Central memory CD8-positive, alpha-beta T cell (primary cell): ENCODE data around the gene ARID1B.

ENCODE experiments used
- ATAC-seq: fragments of 150-1000 bp; cut with Tn5 transposase; replicated peaks from 2 replicates; pipeline ENCODE4 v1.10.0; 2022; ENCODE audit warnings: mild to moderate bottlenecking, moderate FRiP score, moderate number of reproducible peaks; ENCODE audit not compliant: poor library complexity, severe bottlenecking; ENCODE audit errors: extremely low read depth
- DNase-seq, 2 donors: peaks; one replicate each; pipeline ENCODE4 v3.0.0; 2021; ENCODE audit warnings: low spot score in 2 of 2
- H3K27ac Mint-ChIP-seq: one replicate; pipeline ENCODE4 v1.8.0; 2022; ENCODE audit warnings: low read depth, mild to moderate bottlenecking, moderate library complexity, mixed read lengths
- H3K27me3 Mint-ChIP-seq: one replicate; pipeline ENCODE4 v1.8.0; 2022; ENCODE audit warnings: mixed read lengths
- H3K36me3 Mint-ChIP-seq: one replicate; pipeline ENCODE4 v1.8.0; 2022; ENCODE audit warnings: mild to moderate bottlenecking, moderate library complexity, mixed read lengths; ENCODE audit not compliant: insufficient read depth
- H3K4me1 Mint-ChIP-seq: one replicate; pipeline ENCODE4 v1.8.0; 2022; ENCODE audit warnings: mixed read lengths
- H3K4me3 Mint-ChIP-seq: one replicate; pipeline ENCODE4 v1.8.0; 2022; ENCODE audit warnings: mild to moderate bottlenecking, moderate library complexity, mixed read lengths
- H3K9me3 Mint-ChIP-seq: one replicate; pipeline ENCODE4 v1.8.0; 2022; ENCODE audit warnings: mixed read lengths

ARID1B gene

GRCh38 chr6:156988276-156989158, 211.3 kb downstream of the ARID1B start:
- H3K27me3 Mint-ChIP-seq: no peaks in the 10 kb centered on the region
- no peak for ATAC-seq
- no peak for DNase-seq
- H3K27ac Mint-ChIP-seq: no peak overlapping the region
- H3K4me3 Mint-ChIP-seq: no peak overlapping the region
- peaks cover 50% of the 10 kb centered on the region for H3K4me1 Mint-ChIP-seq
- H3K9me3 Mint-ChIP-seq: no peaks in the 10 kb centered on the region
- peaks cover 1% of the 10 kb centered on the region for H3K36me3 Mint-ChIP-seq

DNA sequence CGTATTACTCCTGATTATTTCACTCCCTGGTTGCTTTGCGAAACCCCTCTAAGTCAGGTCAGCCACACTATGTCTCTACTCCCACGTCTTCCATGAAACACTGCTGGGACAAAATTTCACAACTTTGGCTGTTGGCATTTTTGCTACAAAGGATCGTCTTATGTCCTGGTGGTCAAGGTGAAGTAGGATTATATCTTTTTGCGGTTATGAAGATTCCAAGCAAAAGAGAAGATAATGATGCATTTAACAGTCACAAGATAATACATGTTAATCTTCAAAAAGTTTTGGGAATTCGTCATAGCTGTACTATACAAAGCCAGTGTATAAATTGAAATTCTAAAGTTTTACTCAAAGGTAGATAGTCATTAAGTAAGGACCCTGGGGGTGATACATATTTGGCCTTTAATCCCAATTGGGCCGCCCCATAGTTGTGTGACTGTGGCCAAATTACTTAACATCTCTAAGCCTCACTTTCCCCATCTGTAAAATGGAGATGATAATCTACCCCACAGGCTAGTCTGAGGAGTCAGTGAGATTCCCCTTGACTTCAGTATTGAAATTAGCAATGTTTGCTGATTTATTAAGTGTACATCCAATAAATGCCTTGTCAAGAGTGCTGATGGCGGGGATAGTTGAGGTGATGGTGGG, 212.1 kb downstream of the ARID1B start:
- no peaks in the 10 kb centered on the region for H3K9me3 Mint-ChIP-seq
- no peak for ATAC-seq
- H3K27me3 Mint-ChIP-seq: no peaks in the 10 kb centered on the region
- DNase-seq: no peak
- H3K36me3 Mint-ChIP-seq: peaks cover 1% of the 10 kb centered on the region
- no peak overlapping the region for H3K4me3 Mint-ChIP-seq
- peak overlapping the region; percentile 56 for H3K27ac Mint-ChIP-seq
- peaks cover 45% of the 10 kb centered on the region for H3K4me1 Mint-ChIP-seq

GRCh38 chr6:156992020-156992804, 215.0 kb downstream of the ARID1B start:
- Mint-ChIP-seq H3K27ac (no peak overlapping the region), H3K9me3 (no peaks in the 10 kb centered on the region), H3K27me3 (no peaks in the 10 kb centered on the region), H3K36me3 (peaks cover 1% of the 10 kb centered on the region), H3K4me1 (peaks cover 44% of the 10 kb centered on the region), H3K4me3 (no peak overlapping the region)
- ATAC-seq: no peak
- DNase-seq: no peak

GRCh38 chr6:156993713-156994112, 216.5 kb downstream of the ARID1B start:
- no peak overlapping the region for H3K27ac Mint-ChIP-seq
- no peaks in the 10 kb centered on the region for H3K9me3 Mint-ChIP-seq
- DNase-seq (no peak), ATAC-seq (no peak)
- peaks cover 2% of the 10 kb centered on the region for H3K36me3 Mint-ChIP-seq
- H3K4me3 Mint-ChIP-seq: no peak overlapping the region
- H3K4me1 Mint-ChIP-seq: peaks cover 42% of the 10 kb centered on the region
- no peaks in the 10 kb centered on the region for H3K27me3 Mint-ChIP-seq

DNA sequence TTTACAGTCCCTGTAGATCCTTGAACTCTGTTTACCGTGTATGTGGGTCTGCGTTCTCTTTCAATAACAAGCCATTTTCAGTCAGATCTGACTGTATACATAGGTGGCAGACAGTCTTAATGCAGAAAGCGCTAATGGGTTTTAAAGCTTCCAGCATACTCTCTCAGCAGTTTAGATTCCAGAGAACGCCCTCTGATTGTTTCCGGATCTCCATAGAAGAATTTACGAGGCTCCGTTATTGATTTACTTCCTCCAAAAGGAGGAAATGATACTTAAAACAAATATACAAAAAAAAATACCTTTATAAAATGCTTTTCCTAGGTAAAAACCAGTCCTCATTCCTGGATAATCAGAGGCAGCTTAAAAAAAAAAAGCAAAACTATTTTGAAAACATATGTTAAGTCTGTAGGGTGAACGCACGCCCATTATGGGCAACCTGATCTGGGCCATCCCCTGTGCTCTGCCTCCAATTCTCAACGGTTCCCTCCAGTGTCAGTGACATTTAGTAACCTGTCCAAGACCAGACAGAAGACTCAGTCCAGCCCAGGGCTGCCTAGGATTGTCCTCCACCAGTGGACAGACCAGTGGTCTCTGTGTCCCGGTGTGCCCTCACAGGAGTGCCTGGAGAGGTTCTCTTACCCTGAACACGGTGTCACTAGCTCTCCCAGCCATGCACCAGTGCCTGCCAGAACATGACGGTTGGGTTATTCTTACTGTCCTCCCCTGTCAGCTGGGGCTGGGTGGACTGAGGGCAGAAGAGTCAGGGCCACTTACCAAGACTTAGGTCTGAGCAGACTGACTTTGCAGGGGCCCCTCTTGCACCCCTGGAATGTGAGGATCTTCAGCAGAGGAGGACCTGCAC, 217.3 kb downstream of the ARID1B start:
- ATAC-seq: no peak
- Mint-ChIP-seq H3K9me3 (no peaks in the 10 kb centered on the region), H3K4me3 (no peak overlapping the region), H3K36me3 (peaks cover 2% of the 10 kb centered on the region), H3K27me3 (no peaks in the 10 kb centered on the region), H3K4me1 (peaks cover 41% of the 10 kb centered on the region), H3K27ac (no peak overlapping the region)
- DNase-seq: no peak

DNA sequence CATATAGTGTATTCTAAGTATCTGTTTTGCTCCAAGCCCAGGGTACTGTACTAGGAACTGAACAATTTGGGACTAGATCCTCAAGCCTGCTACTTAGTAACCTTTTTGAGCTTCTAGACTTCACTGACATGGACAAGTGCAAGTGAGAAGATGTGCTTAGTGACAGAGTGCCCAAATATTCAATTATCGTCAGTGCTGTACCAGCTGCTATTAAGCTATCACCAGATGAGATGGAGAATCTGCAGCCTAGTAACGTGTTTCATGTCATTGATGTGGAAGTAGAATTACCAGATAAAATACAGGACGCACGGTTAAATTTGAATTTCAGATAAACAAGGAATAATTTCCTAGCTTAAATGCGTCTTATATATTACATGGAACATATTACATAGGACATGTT, 218.3 kb downstream of the ARID1B start:
- Mint-ChIP-seq H3K9me3 (no peaks in the 10 kb centered on the region), H3K4me1 (peaks cover 47% of the 10 kb centered on the region), H3K36me3 (peaks cover 2% of the 10 kb centered on the region), H3K4me3 (no peak overlapping the region), H3K27ac (no peak overlapping the region), H3K27me3 (no peaks in the 10 kb centered on the region)
- DNase-seq: no peak
- no peak for ATAC-seq

GRCh38 chr6:156996265-156996664, 219.1 kb downstream of the ARID1B start:
- no peak for DNase-seq
- no peaks in the 10 kb centered on the region for H3K27me3 Mint-ChIP-seq
- peaks cover 47% of the 10 kb centered on the region for H3K4me1 Mint-ChIP-seq

DNA sequence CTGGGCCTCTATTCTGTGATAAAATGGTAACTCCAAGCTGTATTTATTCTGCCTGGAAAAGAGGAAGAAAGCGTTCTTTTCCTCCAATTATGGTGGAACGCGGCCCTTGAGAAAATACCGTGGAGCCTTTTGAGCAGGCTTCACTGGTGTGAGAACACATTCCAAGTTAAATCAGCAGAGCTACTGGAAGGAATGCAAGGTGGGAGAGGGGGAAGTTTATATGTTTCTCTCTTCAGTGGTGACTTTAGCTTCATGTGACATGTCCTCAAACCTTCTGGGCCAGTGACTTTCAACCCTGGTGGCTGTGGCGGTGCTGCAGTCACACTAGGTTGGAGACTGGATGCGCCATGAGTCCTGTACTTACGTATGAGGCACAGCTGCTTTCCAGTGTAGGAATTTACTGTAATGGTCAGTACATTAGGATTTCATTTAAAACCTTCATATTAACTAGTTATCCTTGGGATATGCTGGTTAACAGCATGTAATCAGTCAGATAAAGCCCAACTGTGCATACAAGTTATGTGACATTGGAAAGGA, 221.7 kb downstream of the ARID1B start:
- Mint-ChIP-seq H3K9me3 (no peaks in the 10 kb centered on the region), H3K27ac (no peak overlapping the region), H3K36me3 (peaks cover 4% of the 10 kb centered on the region), H3K4me3 (no peak overlapping the region), H3K27me3 (no peaks in the 10 kb centered on the region), H3K4me1 (peaks cover 50% of the 10 kb centered on the region)
- ATAC-seq: no peak
- DNase-seq: no peak

More at GRCh38 chr6:156996265-156996664, 219.1 kb downstream of the ARID1B start:
- no peak overlapping the region for H3K4me3 Mint-ChIP-seq
- H3K9me3 Mint-ChIP-seq: no peaks in the 10 kb centered on the region
- no peak overlapping the region for H3K27ac Mint-ChIP-seq
- peaks cover 1% of the 10 kb centered on the region for H3K36me3 Mint-ChIP-seq
- no peak for ATAC-seq

DNA sequence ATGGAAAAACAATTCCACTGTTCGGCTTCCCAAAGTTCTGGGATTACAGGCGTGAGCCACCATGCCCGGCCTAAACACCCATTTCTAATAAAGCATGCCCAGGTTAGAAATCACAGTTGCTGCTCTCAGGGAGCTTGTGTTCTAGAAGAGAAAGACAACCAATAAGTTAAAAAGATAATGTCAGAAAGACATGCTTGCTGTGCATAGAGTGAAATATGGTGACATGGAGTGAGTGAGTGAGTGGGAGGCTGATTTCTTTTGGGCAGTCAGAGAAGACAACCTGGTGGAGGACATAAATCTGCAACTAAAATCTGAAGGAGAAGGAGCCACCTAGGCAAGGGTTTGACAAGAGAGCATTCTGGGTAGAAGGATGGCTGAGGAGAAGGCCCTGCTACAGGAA, 222.6 kb downstream of the ARID1B start:
- H3K27ac Mint-ChIP-seq: no peak overlapping the region
- no peak overlapping the region for H3K4me3 Mint-ChIP-seq
- DNase-seq (no peak), ATAC-seq (no peak)
- peaks cover 4% of the 10 kb centered on the region for H3K36me3 Mint-ChIP-seq
- peaks cover 43% of the 10 kb centered on the region for H3K4me1 Mint-ChIP-seq
- H3K27me3 Mint-ChIP-seq: no peaks in the 10 kb centered on the region
- H3K9me3 Mint-ChIP-seq: no peaks in the 10 kb centered on the region

- Mint-ChIP-seq H3K27me3 (no peaks in the 10 kb centered on the region), H3K9me3 (no peaks in the 10 kb centered on the region), H3K36me3 (peaks cover 4% of the 10 kb centered on the region), H3K4me1 (peaks cover 46% of the 10 kb centered on the region), H3K27ac (no peak overlapping the region), H3K4me3 (no peak overlapping the region)
- ATAC-seq (no peak), DNase-seq (no peak)
These were observed 224.5 kb downstream of the ARID1B start for GRCh38 chr6:157001716-157002115.

- Mint-ChIP-seq H3K36me3 (peaks cover 3% of the 10 kb centered on the region), H3K27me3 (no peaks in the 10 kb centered on the region), H3K4me3 (no peak overlapping the region), H3K9me3 (no peaks in the 10 kb centered on the region), H3K27ac (peak overlapping the region; percentile 3), H3K4me1 (peaks cover 45% of the 10 kb centered on the region)
- ATAC-seq (no peak), DNase-seq (no peak)
These were observed 225.6 kb downstream of the ARID1B start for GRCh38 chr6:157002774-157003173.

GRCh38 chr6:157005940-157006339, 228.8 kb downstream of the ARID1B start:
- no peak for ATAC-seq

More at GRCh38 chr6:157005940-157006339, 228.8 kb downstream of the ARID1B start:
- Mint-ChIP-seq H3K36me3 (peaks cover 4% of the 10 kb centered on the region), H3K27me3 (no peaks in the 10 kb centered on the region), H3K9me3 (no peaks in the 10 kb centered on the region), H3K4me3 (no peak overlapping the region), H3K27ac (no peak overlapping the region), H3K4me1 (peaks cover 43% of the 10 kb centered on the region)
- DNase-seq: no peak
